ACHN (cell line): ENCODE results near the gene NUP93.
"Not testable (repeated sequence)": the region's sequence is repeated elsewhere in the genome, so short reads cannot be mapped to it uniquely, and the experiment has no call there.

Source experiments
- DNase-seq: peaks from one replicate; pipeline ENCODE4 v3.0.0-alpha.2; 2015
- in situ Hi-C: cut with HindIII; loops from 2 replicates; pipeline ENCODE4 v1.10.0; 2017; ENCODE audit warnings: low sequenced_read_pairs, low pct_ligation_motif_present, low pct_unique_long_range_greater_than_20kb

Gene NUP93

GRCh38 chr16:56702836-56703235 lies 27.1 kb upstream of the NUP93 start:
- in situ Hi-C loops = no loop called here
- DNase-seq = no peak

GRCh38 chr16:56708525-56709442 lies 21.1 kb upstream of the NUP93 start:
- in situ Hi-C loops = no loop called here
- no peak for DNase-seq

GRCh38 chr16:56709443-56710040 lies 20.4 kb upstream of the NUP93 start:
- no peak for DNase-seq
- in situ Hi-C loops = no loop called here

GRCh38 chr16:56710181-56710737 lies 19.7 kb upstream of the NUP93 start:
- in situ Hi-C loops = no loop called here

GRCh38 chr16:56711862-56712261 lies 18.1 kb upstream of the NUP93 start:
- in situ Hi-C loops = no loop called here

More at GRCh38 chr16:56710181-56710737, 19.7 kb upstream of the NUP93 start:
- DNase-seq = no peak

GRCh38 chr16:56713794-56714193 lies 16.1 kb upstream of the NUP93 start:
- no peak for DNase-seq
- in situ Hi-C loops = no loop called here

More at GRCh38 chr16:56711862-56712261, 18.1 kb upstream of the NUP93 start:
- DNase-seq = no peak

- in situ Hi-C loops = no loop called here
- DNase-seq = no peak
Measured at GRCh38 chr16:56715126-56715525, 14.8 kb upstream of the NUP93 start.

- DNase-seq = no peak
- in situ Hi-C loops = no loop called here
Measured at GRCh38 chr16:56716761-56717160, 13.2 kb upstream of the NUP93 start.

GRCh38 chr16:56717532-56717931 lies 12.4 kb upstream of the NUP93 start:
- in situ Hi-C loops, DNase-seq: not testable (repeated sequence)

- in situ Hi-C loops = no loop called here
- no peak for DNase-seq
Measured at GRCh38 chr16:56722200-56722842, 7.6 kb upstream of the NUP93 start.

- in situ Hi-C loops = no loop called here
- no peak for DNase-seq
Measured at GRCh38 chr16:56724191-56724590, 5.7 kb upstream of the NUP93 start.

- in situ Hi-C loops = no loop called here
- no peak for DNase-seq
Measured at GRCh38 chr16:56726283-56726682, 3.6 kb upstream of the NUP93 start.

- in situ Hi-C loops = no loop called here
- DNase-seq = no peak
Measured at GRCh38 chr16:56726926-56727325, 3.0 kb upstream of the NUP93 start.

- in situ Hi-C loops = no loop called here
- no peak for DNase-seq
Measured at GRCh38 chr16:56728027-56728426, 1.9 kb upstream of the NUP93 start.

GRCh38 chr16:56728980-56729734 lies 772 bp upstream of the NUP93 start:
- in situ Hi-C loops = no loop called here
- no peak for DNase-seq

GRCh38 chr16:56732366-56732765 lies 2.4 kb downstream of the NUP93 start:
- no peak for DNase-seq
- in situ Hi-C loops = no loop called here

- in situ Hi-C loops = no loop called here
- DNase-seq = no peak
Measured at GRCh38 chr16:56732832-56733231, 2.9 kb downstream of the NUP93 start.

- DNase-seq = no peak
- in situ Hi-C loops = no loop called here
Measured at GRCh38 chr16:56734429-56734828, 4.5 kb downstream of the NUP93 start.
